ENCODE measurements around the gene SH3GL1.

The SH3GL1 gene

DNA sequence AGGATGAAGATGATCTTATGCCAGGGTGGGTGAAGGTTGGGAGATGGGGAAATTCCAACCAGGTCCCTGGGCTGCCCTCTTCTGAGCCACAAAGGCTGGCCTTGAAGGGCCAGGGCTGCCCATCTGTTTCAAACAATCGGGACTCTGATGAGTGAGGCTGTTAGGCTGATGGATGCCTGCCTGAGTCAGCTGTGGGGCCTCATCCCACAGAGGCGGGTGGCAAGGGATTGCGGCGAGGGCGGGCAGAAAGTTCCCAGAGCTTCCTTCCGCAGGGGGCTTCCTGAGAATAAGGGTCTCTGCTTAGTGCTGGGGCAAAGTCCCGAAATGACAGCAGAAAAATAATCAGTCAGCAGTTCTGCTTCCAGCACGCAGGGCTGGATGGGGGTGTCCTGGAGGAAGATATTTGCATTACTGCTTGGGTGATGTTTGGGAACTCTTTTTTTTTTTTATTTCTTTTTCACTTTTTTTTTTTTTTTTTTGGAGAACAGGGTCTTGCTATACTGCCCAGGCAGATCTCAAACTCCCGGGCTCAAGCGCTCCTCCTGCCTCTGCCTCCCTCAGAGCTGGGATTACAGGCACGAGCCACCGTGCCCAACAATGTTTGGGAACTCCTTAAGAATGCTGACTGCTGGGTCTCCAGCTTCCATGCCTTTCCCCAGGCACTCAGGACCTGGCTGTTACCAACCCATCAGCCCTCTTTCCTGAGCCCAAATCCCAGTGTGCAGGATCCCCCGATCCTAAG lies 14.1 kb downstream of the SH3GL1 start:
- no peak overlapping the region for H3K9ac ChIP-seq (ENCODE audit: low read length)

DNA sequence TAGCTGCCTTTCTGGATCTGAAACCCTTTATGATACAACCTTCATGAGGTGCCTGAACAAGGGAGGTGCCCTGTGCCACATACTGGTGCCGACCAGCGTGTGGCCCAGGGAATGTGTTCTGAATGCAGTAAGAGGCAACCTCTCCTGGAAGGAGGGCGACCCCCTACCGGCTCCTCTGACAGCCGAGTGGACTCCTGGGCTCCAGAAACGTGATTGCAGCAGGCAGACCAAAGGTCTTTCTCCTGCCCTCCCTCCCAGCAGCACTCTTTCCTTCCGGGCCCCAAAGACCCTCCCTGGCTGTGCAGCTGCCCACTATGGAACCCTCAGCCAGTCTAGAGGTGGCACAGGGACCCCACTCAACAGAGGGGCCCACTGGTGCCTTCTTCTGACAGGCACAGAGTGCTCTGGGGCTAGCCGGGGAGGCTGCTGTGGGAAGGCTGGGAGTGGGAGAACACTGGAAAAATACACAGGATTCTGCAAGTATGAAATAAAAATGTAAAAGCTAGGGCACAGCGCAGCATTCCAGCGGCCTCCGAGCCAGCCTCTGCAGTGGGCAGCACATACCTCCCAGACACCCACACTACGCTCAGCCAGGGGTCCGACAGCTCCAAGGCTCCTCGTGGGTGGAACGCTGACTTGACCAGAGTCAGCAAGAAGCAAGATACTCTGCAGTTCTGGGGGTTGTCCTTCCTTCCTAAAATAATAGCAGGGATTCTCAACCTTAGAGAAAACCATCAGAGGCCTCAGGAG lies 14.9 kb downstream of the SH3GL1 start:
- H4K20me1 ChIP-seq (ENCODE audit: insufficient read depth, low read length): no peaks in the 10 kb centered on the region
- H3F3A ChIP-seq (ENCODE audit: insufficient read depth, low read length): no peaks in the 10 kb centered on the region
- H2AFZ ChIP-seq (ENCODE audit: low read length): no peak overlapping the region
- H3K4me1 ChIP-seq (ENCODE audit: insufficient read depth, low read length, severe bottlenecking): peaks cover 4% of the 10 kb centered on the region
- H3K36me3 ChIP-seq (ENCODE audit: insufficient read depth, low read length): peaks cover 21% of the 10 kb centered on the region
- no peak overlapping the region for H3K4me2 ChIP-seq (ENCODE audit: low read length)
- no peak overlapping the region for H3K9ac ChIP-seq (ENCODE audit: low read length)
- H3K4me3 ChIP-seq (ENCODE audit: low read depth, low read length, poor library complexity, severe bottlenecking): no peak overlapping the region
- no peaks in the 10 kb centered on the region for H3K9me2 ChIP-seq (ENCODE audit: low read depth, low read length)
- no peaks in the 10 kb centered on the region for H3K79me2 ChIP-seq (ENCODE audit: insufficient read depth, low read length)
- no peaks in the 10 kb centered on the region for H3K27me3 ChIP-seq (ENCODE audit: insufficient read depth, low read length)
- TF ChIP-seq, protein P1, sequence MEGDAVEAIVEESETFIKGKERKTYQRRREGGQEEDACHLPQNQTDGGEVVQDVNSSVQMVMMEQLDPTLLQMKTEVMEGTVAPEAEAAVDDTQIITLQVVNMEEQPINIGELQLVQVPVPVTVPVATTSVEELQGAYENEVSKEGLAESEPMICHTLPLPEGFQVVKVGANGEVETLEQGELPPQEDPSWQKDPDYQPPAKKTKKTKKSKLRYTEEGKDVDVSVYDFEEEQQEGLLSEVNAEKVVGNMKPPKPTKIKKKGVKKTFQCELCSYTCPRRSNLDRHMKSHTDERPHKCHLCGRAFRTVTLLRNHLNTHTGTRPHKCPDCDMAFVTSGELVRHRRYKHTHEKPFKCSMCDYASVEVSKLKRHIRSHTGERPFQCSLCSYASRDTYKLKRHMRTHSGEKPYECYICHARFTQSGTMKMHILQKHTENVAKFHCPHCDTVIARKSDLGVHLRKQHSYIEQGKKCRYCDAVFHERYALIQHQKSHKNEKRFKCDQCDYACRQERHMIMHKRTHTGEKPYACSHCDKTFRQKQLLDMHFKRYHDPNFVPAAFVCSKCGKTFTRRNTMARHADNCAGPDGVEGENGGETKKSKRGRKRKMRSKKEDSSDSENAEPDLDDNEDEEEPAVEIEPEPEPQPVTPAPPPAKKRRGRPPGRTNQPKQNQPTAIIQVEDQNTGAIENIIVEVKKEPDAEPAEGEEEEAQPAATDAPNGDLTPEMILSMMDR (IDR thresholded peaks at IDR 0.05; ENCODE audit: low read length): no peak
- TF ChIP-seq EZH2 (IDR thresholded peaks at IDR 0.05; ENCODE audit: borderline replicate concordance, low read length): no peak
- H3K9me3 ChIP-seq (ENCODE audit: low read length): no peaks in the 10 kb centered on the region
- no peak overlapping the region for H3K27ac ChIP-seq (ENCODE audit: low read depth, low read length, poor library complexity, severe bottlenecking)

More for the DNA sequence above, 14.1 kb downstream of the SH3GL1 start:
- Histone ChIP-seq H3K27me3 (ENCODE audit: insufficient read depth, low read length) (no peaks in the 10 kb centered on the region), H4K20me1 (ENCODE audit: insufficient read depth, low read length) (no peaks in the 10 kb centered on the region), H2AFZ (ENCODE audit: low read length) (no peak overlapping the region), H3K4me2 (ENCODE audit: low read length) (no peak overlapping the region), H3F3A (ENCODE audit: insufficient read depth, low read length) (no peaks in the 10 kb centered on the region), H3K4me1 (ENCODE audit: insufficient read depth, low read length, severe bottlenecking) (no peaks in the 10 kb centered on the region), H3K9me3 (ENCODE audit: low read length) (no peaks in the 10 kb centered on the region), H3K27ac (ENCODE audit: low read depth, low read length, poor library complexity, severe bottlenecking) (no peak overlapping the region), H3K4me3 (ENCODE audit: low read depth, low read length, poor library complexity, severe bottlenecking) (no peak overlapping the region), H3K9me2 (ENCODE audit: low read depth, low read length) (no peaks in the 10 kb centered on the region), H3K36me3 (ENCODE audit: insufficient read depth, low read length) (peaks cover 21% of the 10 kb centered on the region), H3K79me2 (ENCODE audit: insufficient read depth, low read length) (peaks cover under 1% of the 10 kb centered on the region; the same call in 1 of the 2 replicates)
- TF ChIP-seq EZH2 (IDR thresholded peaks at IDR 0.05; ENCODE audit: borderline replicate concordance, low read length): no peak
- TF ChIP-seq, protein P1 (IDR thresholded peaks at IDR 0.05; ENCODE audit: low read length): no peak

DNA sequence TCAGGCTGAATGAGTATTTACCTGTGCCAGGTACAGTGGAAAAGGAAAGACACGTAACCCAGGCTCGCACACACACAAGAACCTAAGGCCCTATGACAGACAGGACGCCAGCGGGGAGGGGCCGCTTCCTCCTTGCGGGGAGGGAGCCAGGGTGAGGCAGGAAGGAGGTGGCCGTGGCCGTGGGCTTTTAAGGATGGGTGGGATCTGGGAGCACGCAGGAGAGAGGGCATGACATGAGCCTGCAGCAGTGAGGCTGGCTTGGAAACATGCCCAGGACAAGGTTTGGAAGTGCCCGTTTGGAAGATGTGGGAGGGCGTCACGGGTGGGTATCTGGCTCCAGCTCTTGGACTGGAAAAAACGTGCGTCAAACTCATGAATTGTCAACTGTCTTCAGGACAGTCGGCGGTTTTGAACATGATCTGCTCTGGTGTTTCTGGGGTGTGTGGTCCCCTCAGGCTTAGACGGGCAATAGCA lies 20.1 kb downstream of the SH3GL1 start:
- Histone ChIP-seq H3K9me3 (ENCODE audit: low read length) (no peaks in the 10 kb centered on the region), H3K4me3 (ENCODE audit: low read depth, low read length, poor library complexity, severe bottlenecking) (no peak overlapping the region), H3K27ac (ENCODE audit: low read depth, low read length, poor library complexity, severe bottlenecking) (no peak overlapping the region), H3K4me2 (ENCODE audit: low read length) (peak overlapping the region; percentile 25; the same call in 1 of the 2 replicates), H3K27me3 (ENCODE audit: insufficient read depth, low read length) (no peaks in the 10 kb centered on the region), H3K4me1 (ENCODE audit: insufficient read depth, low read length, severe bottlenecking) (peaks cover 32% of the 10 kb centered on the region), H3K36me3 (ENCODE audit: insufficient read depth, low read length) (peaks cover 17% of the 10 kb centered on the region), H3K9ac (ENCODE audit: low read length) (no peak overlapping the region; the same call in 1 of the 2 replicates), H4K20me1 (ENCODE audit: insufficient read depth, low read length) (no peaks in the 10 kb centered on the region), H3K9me2 (ENCODE audit: low read depth, low read length) (no peaks in the 10 kb centered on the region), H2AFZ (ENCODE audit: low read length) (no peak overlapping the region), H3F3A (ENCODE audit: insufficient read depth, low read length) (no peaks in the 10 kb centered on the region), H3K79me2 (ENCODE audit: insufficient read depth, low read length) (no peaks in the 10 kb centered on the region)
- no peak for TF ChIP-seq EZH2 (IDR thresholded peaks at IDR 0.05; ENCODE audit: borderline replicate concordance, low read length)
- TF ChIP-seq, protein P1 (IDR thresholded peaks at IDR 0.05; ENCODE audit: low read length): no peak
